Esophagus muscularis mucosa (tissue), 4 donors: Measurements from ENCODE around the gene NOG.

Experiments
- CTCF ChIP-seq, 3 experiments: fragments of 200-600 bp in 2 of 3; fragments of 450-650 bp in 1 of 3; sonication (generic) in 2 of 3; IDR thresholded peaks; one replicate each; pipeline ENCODE4 v1.5.1; 2017 to 2019; ENCODE audit warnings: antibody characterized with exemption in 3 of 3, mild to moderate bottlenecking in 2 of 3, moderate library complexity in 1 of 3
- EP300 ChIP-seq: sonication (generic); formaldehyde crosslinking; IDR thresholded peaks from one replicate; pipeline ENCODE4 v1.6.1; 2017; ENCODE audit warnings: antibody characterized with exemption
- POLR2A ChIP-seq: fragments of 450-650 bp; IDR thresholded peaks from one replicate; pipeline ENCODE4 v1.6.1; 2017; ENCODE audit warnings: antibody characterized with exemption, moderate library complexity, mild to moderate bottlenecking, low read depth
- POLR2AphosphoS5 ChIP-seq, 2 donors: sonication (generic); formaldehyde crosslinking; IDR thresholded peaks; one replicate each; pipeline ENCODE4 v1.6.1; 2017; ENCODE audit warnings: antibody characterized with exemption in 2 of 2

DNA sequence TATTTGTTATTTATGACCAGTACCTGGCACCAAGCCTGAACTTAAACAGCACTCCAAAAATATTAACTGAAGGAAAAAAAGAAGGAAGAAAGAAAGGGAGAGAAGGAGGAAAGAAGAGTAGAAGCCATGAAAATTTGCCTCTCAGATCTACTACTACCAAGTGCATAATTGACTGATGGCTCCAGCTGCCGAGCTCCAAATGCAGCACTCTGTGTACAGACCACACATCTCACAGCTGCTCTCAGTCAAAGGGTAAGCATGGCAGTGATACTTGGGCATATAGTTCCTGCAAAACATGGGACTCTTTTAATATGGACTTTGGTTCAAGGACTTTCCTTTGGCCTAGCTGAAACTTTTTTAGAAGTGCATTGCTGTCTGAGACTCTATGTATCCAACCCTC, 44.0 kb upstream of the NOG start:
- TF ChIP-seq CTCF (IDR thresholded peaks at IDR 0.05) = no peak
- TF ChIP-seq EP300 = no peak
- TF ChIP-seq POLR2AphosphoS5 (IDR thresholded peaks at IDR 0.05) = no peak
- TF ChIP-seq POLR2A = no peak
